Measurements from ENCODE around the gene JMJD6. TPM values are rescaled to one million over a fixed set of nuclear protein-coding genes. Genes with fewer than 3 reads are reported as not detected.

Gene JMJD6
- polyA plus RNA-seq, 1 donor (not counting 4 experiments of a cell fraction or from before 2014, with no cell fraction given): 12.0 TPM

- Histone ChIP-seq H3K9me1 (ENCODE audit: control insufficient read depth, extremely low read depth, insufficient read depth, low read length) (peaks cover 8% of the 10 kb centered on the region), H3K4me3 (ENCODE audit: control insufficient read depth in 2 of 3, extremely low read depth in 1 of 3, insufficient read depth in 2 of 3, low read depth in 1 of 3, low read length in 3 of 3) (no peak overlapping the region), H3K27me3 (ENCODE audit: control insufficient read depth, extremely low read depth, insufficient read depth, low read length) (no peaks in the 10 kb centered on the region), H2AFZ (ENCODE audit: control insufficient read depth, low read length) (no peak overlapping the region), H3K27ac (ENCODE audit: control insufficient read depth, insufficient read depth, low read length) (no peak overlapping the region), H3K9ac (ENCODE audit: control insufficient read depth, extremely low read depth, insufficient read depth, low read length) (no peak overlapping the region), H3K4me2 (ENCODE audit: control insufficient read depth, extremely low read depth, insufficient read depth, low read depth, low read length) (no peak overlapping the region), H4K20me1 (ENCODE audit: control insufficient read depth, extremely low read depth, insufficient read depth, low read length) (no peaks in the 10 kb centered on the region), H3K4me1 (ENCODE audit: control insufficient read depth, extremely low read depth, insufficient read depth, low read length) (peaks cover 32% of the 10 kb centered on the region), H3K36me3 (ENCODE audit: control insufficient read depth in 2 of 2, extremely low read depth in 1 of 2, insufficient read depth in 2 of 2, low read length in 2 of 2) (peaks cover 0 to 10% of the 10 kb centered on the region in 2 experiments), H3K9me3 (ENCODE audit: control insufficient read depth, low read depth, low read length) (no peaks in the 10 kb centered on the region), H3K79me2 (ENCODE audit: control insufficient read depth, insufficient read depth, low read length) (peaks cover 64% of the 10 kb centered on the region)
- dilution Hi-C loops (cut with MboI; ENCODE audit: extremely low pct_ligation_motif_present, low sequenced_read_pairs): no loop called here
- DNase-seq (ENCODE audit: low read depth, low spot score) (no peak), FAIRE-seq (no peak)
- no peak for TF ChIP-seq EZH2 (IDR thresholded peaks at IDR 0.05; ENCODE audit: low read length)
- TF ChIP-seq CTCF (optimal IDR thresholded peaks at IDR 0.05 in 1 of 3, IDR thresholded peaks at IDR 0.05 in 1 of 3, conservative IDR thresholded peaks at IDR 0.05 in 1 of 3; ENCODE audit: extremely low read depth in 1 of 3, insufficient read depth in 2 of 3, low read length in 3 of 3): no peak
Observed at GRCh38 chr17:76702941-76703637, 23.3 kb downstream of the JMJD6 start.

GRCh38 chr17:76702076-76702475, 24.3 kb downstream of the JMJD6 start:
- H3K27ac ChIP-seq (ENCODE audit: control insufficient read depth, insufficient read depth, low read length): no peak overlapping the region
- TF ChIP-seq EZH2 (IDR thresholded peaks at IDR 0.05; ENCODE audit: low read length) (no peak), CTCF (optimal IDR thresholded peaks at IDR 0.05 in 1 of 3, IDR thresholded peaks at IDR 0.05 in 1 of 3, conservative IDR thresholded peaks at IDR 0.05 in 1 of 3; ENCODE audit: extremely low read depth in 1 of 3, insufficient read depth in 2 of 3, low read length in 3 of 3) (no peak)
- H4K20me1 ChIP-seq (ENCODE audit: control insufficient read depth, extremely low read depth, insufficient read depth, low read length): peaks cover 3% of the 10 kb centered on the region
- peaks cover 8% of the 10 kb centered on the region for H3K9me1 ChIP-seq (ENCODE audit: control insufficient read depth, extremely low read depth, insufficient read depth, low read length)
- H3K4me3 ChIP-seq (ENCODE audit: control insufficient read depth in 2 of 3, extremely low read depth in 1 of 3, insufficient read depth in 2 of 3, low read depth in 1 of 3, low read length in 3 of 3): no peak overlapping the region
- peaks cover 0 to 6% of the 10 kb centered on the region in 2 experiments for H3K36me3 ChIP-seq (ENCODE audit: control insufficient read depth in 2 of 2, extremely low read depth in 1 of 2, insufficient read depth in 2 of 2, low read length in 2 of 2)
- no peak overlapping the region for H2AFZ ChIP-seq (ENCODE audit: control insufficient read depth, low read length)
- peaks cover 65% of the 10 kb centered on the region for H3K79me2 ChIP-seq (ENCODE audit: control insufficient read depth, insufficient read depth, low read length)
- no peaks in the 10 kb centered on the region for H3K27me3 ChIP-seq (ENCODE audit: control insufficient read depth, extremely low read depth, insufficient read depth, low read length)
- dilution Hi-C loops (cut with MboI; ENCODE audit: extremely low pct_ligation_motif_present, low sequenced_read_pairs): no loop called here
- H3K9me3 ChIP-seq (ENCODE audit: control insufficient read depth, low read depth, low read length): no peaks in the 10 kb centered on the region
- no peak overlapping the region for H3K9ac ChIP-seq (ENCODE audit: control insufficient read depth, extremely low read depth, insufficient read depth, low read length)
- no peak overlapping the region for H3K4me2 ChIP-seq (ENCODE audit: control insufficient read depth, extremely low read depth, insufficient read depth, low read depth, low read length)
- no peak for DNase-seq (ENCODE audit: low read depth, low spot score)
- peaks cover 32% of the 10 kb centered on the region for H3K4me1 ChIP-seq (ENCODE audit: control insufficient read depth, extremely low read depth, insufficient read depth, low read length)
- no peak for FAIRE-seq
